Measurements from ENCODE around the gene TRIM66. TPM values are rescaled to one million over a fixed set of nuclear protein-coding genes. Genes with fewer than 3 reads are reported as not detected.

The TRIM66 gene
- total RNA-seq, 1 donor: 4.3 TPM

GRCh38 chr11:8639655-8640054 is 42.8 kb downstream of the TRIM66 start:
- H3K4me3 ChIP-seq (ENCODE audit: low read depth, low read length): no peak overlapping the region
- no peak for DNase-seq (ENCODE audit: low read depth)
- TF ChIP-seq, protein P1, sequence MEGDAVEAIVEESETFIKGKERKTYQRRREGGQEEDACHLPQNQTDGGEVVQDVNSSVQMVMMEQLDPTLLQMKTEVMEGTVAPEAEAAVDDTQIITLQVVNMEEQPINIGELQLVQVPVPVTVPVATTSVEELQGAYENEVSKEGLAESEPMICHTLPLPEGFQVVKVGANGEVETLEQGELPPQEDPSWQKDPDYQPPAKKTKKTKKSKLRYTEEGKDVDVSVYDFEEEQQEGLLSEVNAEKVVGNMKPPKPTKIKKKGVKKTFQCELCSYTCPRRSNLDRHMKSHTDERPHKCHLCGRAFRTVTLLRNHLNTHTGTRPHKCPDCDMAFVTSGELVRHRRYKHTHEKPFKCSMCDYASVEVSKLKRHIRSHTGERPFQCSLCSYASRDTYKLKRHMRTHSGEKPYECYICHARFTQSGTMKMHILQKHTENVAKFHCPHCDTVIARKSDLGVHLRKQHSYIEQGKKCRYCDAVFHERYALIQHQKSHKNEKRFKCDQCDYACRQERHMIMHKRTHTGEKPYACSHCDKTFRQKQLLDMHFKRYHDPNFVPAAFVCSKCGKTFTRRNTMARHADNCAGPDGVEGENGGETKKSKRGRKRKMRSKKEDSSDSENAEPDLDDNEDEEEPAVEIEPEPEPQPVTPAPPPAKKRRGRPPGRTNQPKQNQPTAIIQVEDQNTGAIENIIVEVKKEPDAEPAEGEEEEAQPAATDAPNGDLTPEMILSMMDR (IDR thresholded peaks at IDR 0.05; ENCODE audit: insufficient read depth, low read depth, low read length): no peak

DNA sequence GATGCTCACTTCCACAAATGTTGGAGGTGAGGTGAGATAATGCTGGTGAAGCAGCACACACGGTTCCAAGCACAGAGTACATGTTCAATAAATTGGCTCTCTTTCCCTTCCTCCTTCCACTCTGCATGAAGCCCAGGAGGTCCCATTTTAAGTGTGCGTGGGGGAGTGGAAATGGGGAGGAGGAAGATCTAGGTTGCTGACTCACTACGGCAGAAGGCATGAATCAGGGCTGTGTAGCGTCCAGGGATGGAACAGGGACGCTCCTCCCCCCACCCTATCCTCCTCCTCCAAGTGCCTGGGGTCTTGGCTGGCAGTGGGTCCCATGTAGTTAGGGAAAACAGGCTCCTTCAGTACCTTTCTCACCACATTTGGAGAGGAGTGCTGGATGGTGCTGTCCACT is 44.2 kb downstream of the TRIM66 start:
- peak; percentile 27 for DNase-seq (ENCODE audit: low read depth)
- no peak overlapping the region for H3K4me3 ChIP-seq (ENCODE audit: low read depth, low read length)
- TF ChIP-seq, protein P1 (IDR thresholded peaks at IDR 0.05; ENCODE audit: insufficient read depth, low read depth, low read length): no peak

DNA sequence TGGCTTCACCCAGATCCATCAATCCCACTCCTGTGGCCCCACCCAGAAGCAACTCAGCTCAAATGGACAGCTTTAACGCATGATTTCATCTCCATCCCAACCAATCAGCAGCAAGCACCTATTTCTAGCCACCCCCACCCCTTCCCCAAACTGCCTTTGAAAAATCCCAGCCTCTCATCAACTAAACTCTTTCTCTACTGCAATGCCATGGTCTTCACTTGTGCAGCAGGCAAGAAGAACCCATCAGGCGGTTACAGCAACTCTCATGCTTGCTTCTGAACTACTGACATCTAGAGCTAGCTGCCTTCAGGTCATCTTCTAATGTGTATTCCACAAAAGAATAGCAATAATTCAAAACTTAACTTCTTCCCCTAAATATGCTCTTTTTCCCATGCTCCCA is 46.3 kb downstream of the TRIM66 start:
- TF ChIP-seq, protein P1 (IDR thresholded peaks at IDR 0.05; ENCODE audit: insufficient read depth, low read depth, low read length): no peak
- H3K4me3 ChIP-seq (ENCODE audit: low read depth, low read length): no peak overlapping the region
- no peak for DNase-seq (ENCODE audit: low read depth)

DNA sequence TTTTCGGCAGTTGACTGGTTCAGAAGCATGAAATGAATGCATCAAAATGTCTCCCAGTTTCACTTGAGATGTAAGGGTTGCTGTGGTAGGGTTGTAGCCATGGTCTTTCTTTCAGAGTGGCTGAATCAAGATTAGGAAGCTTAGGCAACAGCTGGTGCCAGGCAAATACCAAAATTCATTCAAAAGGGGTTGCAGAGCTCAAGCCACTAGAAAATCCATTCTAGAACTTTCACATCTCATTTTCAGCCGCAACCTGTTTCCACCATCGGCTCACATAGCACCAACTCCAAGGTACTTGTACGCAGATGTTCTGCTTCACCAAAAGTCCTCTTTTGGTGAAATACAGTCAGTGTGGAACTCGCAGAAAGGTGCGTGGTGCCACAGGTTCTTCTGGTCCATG is 48.0 kb downstream of the TRIM66 start:
- no peak for DNase-seq (ENCODE audit: low read depth)
- H3K4me3 ChIP-seq (ENCODE audit: low read depth, low read length): no peak overlapping the region
- TF ChIP-seq, protein P1 (IDR thresholded peaks at IDR 0.05; ENCODE audit: insufficient read depth, low read depth, low read length): no peak

DNA sequence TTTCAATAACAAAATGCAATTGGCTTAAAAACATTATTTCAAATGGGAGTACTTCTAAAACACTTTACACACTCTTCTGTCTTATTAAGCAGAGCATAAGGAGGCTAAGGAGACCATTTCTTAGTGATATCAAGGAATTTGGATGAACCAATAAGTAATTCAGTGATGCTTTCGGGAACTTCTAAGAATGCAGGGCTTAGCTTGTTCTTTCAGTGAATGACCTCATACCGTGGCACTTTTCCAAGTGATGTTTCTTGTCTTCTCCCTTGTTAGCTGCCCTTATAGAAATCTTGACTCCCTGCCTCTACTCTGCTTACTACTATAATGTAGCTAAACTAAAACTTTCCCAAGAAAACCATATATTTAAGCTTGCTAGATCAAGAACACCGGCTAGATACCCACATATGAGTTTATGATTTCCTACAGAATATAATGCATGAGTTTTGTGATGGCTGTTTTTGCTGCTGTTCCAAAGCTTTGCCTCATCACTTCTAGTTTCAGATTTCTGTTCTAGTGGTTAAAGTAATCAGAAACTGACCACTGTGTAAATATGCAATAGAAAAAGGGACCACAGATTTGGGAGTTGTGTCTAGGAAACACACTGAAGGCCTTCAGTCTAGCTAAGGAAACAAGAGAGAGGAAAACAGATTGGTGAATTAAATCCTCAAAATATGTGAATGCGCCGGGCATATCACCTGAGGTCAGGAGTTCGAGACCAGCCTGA is 50.9 kb downstream of the TRIM66 start:
- TF ChIP-seq, protein P1 (IDR thresholded peaks at IDR 0.05; ENCODE audit: insufficient read depth, low read depth, low read length): no peak
- no peak overlapping the region for H3K4me3 ChIP-seq (ENCODE audit: low read depth, low read length)
- peak; percentile 82 for DNase-seq (ENCODE audit: low read depth)

GRCh38 chr11:8624698-8625097 is 57.8 kb downstream of the TRIM66 start:
- TF ChIP-seq, protein P1 (IDR thresholded peaks at IDR 0.05; ENCODE audit: insufficient read depth, low read depth, low read length): no peak
- DNase-seq (ENCODE audit: low read depth): no peak
- H3K4me3 ChIP-seq (ENCODE audit: low read depth, low read length): no peak overlapping the region

GRCh38 chr11:8621147-8621546 is 61.3 kb downstream of the TRIM66 start:
- DNase-seq (ENCODE audit: low read depth): no peak
- TF ChIP-seq, protein P1 (IDR thresholded peaks at IDR 0.05; ENCODE audit: insufficient read depth, low read depth, low read length): no peak
- no peak overlapping the region for H3K4me3 ChIP-seq (ENCODE audit: low read depth, low read length)
